ENCODE results near the gene CAMKMT. TPM values are rescaled to one million over a fixed set of nuclear protein-coding genes. Genes with fewer than 3 reads are reported as not detected.

The CAMKMT gene
- total RNA-seq, 2 experiments from 2014 or later: 11.9 to 13.9 TPM

GRCh38 chr2:44796771-44797170, 435.0 kb downstream of the CAMKMT start:
- Histone ChIP-seq H3K27ac (ENCODE audit: low read depth in 1 of 2, low read length in 2 of 2) (no peak overlapping the region), H3K27me3 (ENCODE audit: control insufficient read depth in 1 of 2, insufficient read depth in 2 of 2, low read length in 2 of 2) (peaks cover 35 to 49% of the 10 kb centered on the region in 2 experiments), H3K4me1 (ENCODE audit: insufficient read depth, low read length) (peaks cover 6% of the 10 kb centered on the region), H3K4me3 (ENCODE audit: low read length) (no peak overlapping the region), H3K9me3 (ENCODE audit: control insufficient read depth in 1 of 2, insufficient read depth in 1 of 2, low read length in 2 of 2) (peaks cover 6 to 11% of the 10 kb centered on the region in 2 experiments), H3K36me3 (ENCODE audit: insufficient read depth, low read length) (no peaks in the 10 kb centered on the region)
- ChIA-PET POLR2A (no interaction called here), CTCF (no interaction called here)
- DNase-seq (no peak), ATAC-seq (ENCODE audit: poor library complexity) (no peak)
- intact Hi-C loops (cut with DNase I, micrococcal nuclease): no loop called here
- Mint-ChIP-seq H3K27ac (no peak overlapping the region), H3K4me1 (ENCODE audit: low read depth) (peaks cover 15% of the 10 kb centered on the region), H3K9me3 (peaks cover 5% of the 10 kb centered on the region), H3K27me3 (peaks cover 61% of the 10 kb centered on the region), H3K36me3 (ENCODE audit: low read depth) (no peaks in the 10 kb centered on the region), H3K4me3 (no peak overlapping the region)
- no peak for TF ChIP-seq CTCF (IDR thresholded peaks at IDR 0.05)

DNA sequence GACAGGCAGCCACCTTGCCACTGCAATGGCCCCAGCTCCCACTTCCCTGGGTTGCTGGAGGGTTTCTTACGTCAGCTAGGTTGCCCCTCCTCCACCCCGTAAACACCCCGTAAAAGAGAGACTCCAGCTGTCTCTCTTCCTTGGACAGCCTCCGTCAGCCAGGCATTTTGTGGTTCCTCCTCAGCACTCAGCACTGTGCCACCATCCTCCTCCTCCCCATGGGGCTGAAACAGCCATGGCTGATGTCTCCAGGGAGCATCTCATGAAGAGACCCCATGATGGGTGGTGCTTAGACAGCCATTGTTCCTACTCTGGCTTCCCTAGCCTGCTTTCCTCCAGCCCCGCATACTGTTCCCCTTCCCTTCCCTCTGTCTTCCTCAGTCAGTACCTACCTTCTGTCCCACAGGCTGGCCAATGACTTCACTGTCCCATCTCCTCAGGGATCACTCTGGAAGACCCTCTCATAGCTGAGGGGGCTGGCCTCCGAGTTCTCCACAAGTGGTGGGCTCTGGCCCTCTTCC, 436.5 kb downstream of the CAMKMT start:
- Mint-ChIP-seq H3K4me3 (no peak overlapping the region), H3K36me3 (ENCODE audit: low read depth) (no peaks in the 10 kb centered on the region), H3K27ac (no peak overlapping the region), H3K27me3 (peaks cover 71% of the 10 kb centered on the region), H3K9me3 (peaks cover 2% of the 10 kb centered on the region), H3K4me1 (ENCODE audit: low read depth) (peaks cover 20% of the 10 kb centered on the region)
- DNase-seq: no peak
- Histone ChIP-seq H3K27ac (ENCODE audit: low read depth in 1 of 2, low read length in 2 of 2) (no peak overlapping the region), H3K4me3 (ENCODE audit: low read length) (no peak overlapping the region), H3K4me1 (ENCODE audit: insufficient read depth, low read length) (peaks cover 14% of the 10 kb centered on the region), H3K27me3 (ENCODE audit: control insufficient read depth in 1 of 2, insufficient read depth in 2 of 2, low read length in 2 of 2) (peaks cover 45 to 63% of the 10 kb centered on the region in 2 experiments), H3K36me3 (ENCODE audit: insufficient read depth, low read length) (no peaks in the 10 kb centered on the region), H3K9me3 (ENCODE audit: control insufficient read depth in 1 of 2, insufficient read depth in 1 of 2, low read length in 2 of 2) (peaks cover 5 to 11% of the 10 kb centered on the region in 2 experiments)
- POLR2A ChIA-PET: no interaction called here
- CTCF ChIA-PET: no interaction called here
- intact Hi-C loops (cut with DNase I, micrococcal nuclease): no loop called here
- no peak for ATAC-seq (ENCODE audit: poor library complexity)
- TF ChIP-seq CTCF (IDR thresholded peaks at IDR 0.05): no peak

DNA sequence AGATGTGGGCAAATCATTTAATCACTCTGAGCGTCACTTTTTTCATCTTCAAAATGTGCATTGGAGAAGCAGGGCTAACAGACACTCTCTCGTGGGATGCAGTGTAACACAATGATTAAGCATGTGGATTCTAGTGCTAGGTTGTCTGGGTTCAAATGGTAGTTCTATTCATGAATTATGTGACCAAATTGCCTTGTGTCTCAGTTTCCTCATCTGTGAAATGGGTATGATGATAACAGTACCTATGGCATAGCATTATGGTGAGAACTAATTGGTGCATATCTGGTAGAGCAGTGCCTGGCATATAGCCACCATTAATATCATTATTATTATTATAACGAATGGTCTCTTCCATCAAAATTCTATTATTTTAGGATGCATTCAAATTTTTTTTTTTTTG, 437.4 kb downstream of the CAMKMT start:
- H3K36me3 ChIP-seq (ENCODE audit: insufficient read depth, low read length): no peaks in the 10 kb centered on the region
- intact Hi-C loops (cut with DNase I, micrococcal nuclease): no loop called here
- Mint-ChIP-seq H3K9me3 (no peaks in the 10 kb centered on the region), H3K27ac (no peak overlapping the region), H3K4me1 (ENCODE audit: low read depth) (peaks cover 20% of the 10 kb centered on the region), H3K27me3 (peaks cover 77% of the 10 kb centered on the region), H3K4me3 (no peak overlapping the region), H3K36me3 (ENCODE audit: low read depth) (no peaks in the 10 kb centered on the region)
- ChIA-PET CTCF (no interaction called here), POLR2A (no interaction called here)
- H3K9me3 ChIP-seq (ENCODE audit: control insufficient read depth in 1 of 2, insufficient read depth in 1 of 2, low read length in 2 of 2): peaks cover 0 to 11% of the 10 kb centered on the region in 2 experiments
- DNase-seq (no peak), ATAC-seq (ENCODE audit: poor library complexity) (no peak)
- peaks cover 14% of the 10 kb centered on the region for H3K4me1 ChIP-seq (ENCODE audit: insufficient read depth, low read length)
- H3K27me3 ChIP-seq (ENCODE audit: control insufficient read depth in 1 of 2, insufficient read depth in 2 of 2, low read length in 2 of 2): peaks cover 44 to 72% of the 10 kb centered on the region in 2 experiments
- TF ChIP-seq CTCF (IDR thresholded peaks at IDR 0.05): no peak
- no peak overlapping the region for H3K4me3 ChIP-seq (ENCODE audit: low read length)
- no peak overlapping the region for H3K27ac ChIP-seq (ENCODE audit: low read depth in 1 of 2, low read length in 2 of 2)
